ENCODE measurements around the gene HUNK. TPM values are rescaled to one million over a fixed set of nuclear protein-coding genes. Genes with fewer than 3 reads are reported as not detected.
"Not testable (repeated sequence)": the region's sequence is repeated elsewhere in the genome, so short reads cannot be mapped to it uniquely, and the experiment has no call there.

Gene HUNK
- total and polyA plus RNA-seq, 12 donors, result 0.13 to 1.4 (median 0.54) TPM

GRCh38 chr21:32035617-32036016 lies 162.8 kb downstream of the HUNK start:
- TF ChIP-seq CTCF (IDR thresholded peaks at IDR 0.05) (no peak), POLR2A (IDR thresholded peaks at IDR 0.05) (no peak)
- 48 to 78% (median 68%) methylated on average over 2 of the region's 2 CpGs for WGBS, 4 donors
- no peaks in the 10 kb centered on the region for H3K27me3 ChIP-seq
- no peak overlapping the region for H3K27ac ChIP-seq
- no peak overlapping the region for H3K4me3 ChIP-seq
- no peaks in the 10 kb centered on the region for H3K9me3 ChIP-seq (replicated peaks in 1 of 3)
- no peaks in the 10 kb centered on the region for H3K36me3 ChIP-seq (replicated peaks in 1 of 2)
- intact Hi-C loops (cut with DNase I), result no loop called here
- peak in 1 of 7 donors; percentile 21 for DNase-seq
- H3K4me1 ChIP-seq (replicated peaks in 1 of 2), result no peaks in the 10 kb centered on the region

DNA sequence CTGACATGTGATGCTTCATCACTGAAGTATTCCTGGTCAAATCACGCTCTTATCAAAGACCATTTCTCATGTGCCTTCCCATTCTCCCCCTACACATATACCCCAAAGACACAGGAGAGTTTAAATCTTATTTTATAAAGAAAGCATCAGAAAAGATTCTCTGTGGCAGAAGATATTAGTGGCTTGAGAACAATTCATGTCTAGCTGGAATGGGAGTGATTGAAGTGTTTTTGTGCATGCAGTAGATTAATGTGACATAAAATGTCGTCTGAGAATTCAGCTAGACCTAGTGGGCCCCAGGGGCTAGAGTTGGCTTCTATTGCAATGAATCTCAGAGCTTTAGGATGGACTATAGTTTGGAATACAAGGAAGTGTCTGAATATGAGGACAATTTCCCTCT lies 163.9 kb downstream of the HUNK start:
- Histone ChIP-seq H3K9me3 (replicated peaks in 1 of 3) (no peaks in the 10 kb centered on the region), H3K4me1 (replicated peaks in 1 of 2) (no peaks in the 10 kb centered on the region), H3K27ac (no peak overlapping the region), H3K27me3 (no peaks in the 10 kb centered on the region), H3K4me3 (no peak overlapping the region), H3K36me3 (replicated peaks in 1 of 2) (no peaks in the 10 kb centered on the region)
- intact Hi-C loops (cut with DNase I), result no loop called here
- no peak for TF ChIP-seq CTCF (IDR thresholded peaks at IDR 0.05)
- TF ChIP-seq POLR2A (IDR thresholded peaks at IDR 0.05), result no peak
- 49 to 56% (median 53%) methylated on average over 2 of the region's 2 CpGs for WGBS, 4 donors
- no peak for DNase-seq

GRCh38 chr21:32038751-32039150 lies 165.9 kb downstream of the HUNK start:
- H3K4me3 ChIP-seq; H3K27ac ChIP-seq; H3K9me3 ChIP-seq (replicated peaks in 1 of 3); H3K27me3 ChIP-seq; H3K4me1 ChIP-seq (replicated peaks in 1 of 2); intact Hi-C loops (cut with DNase I); H3K36me3 ChIP-seq (replicated peaks in 1 of 2): not testable (repeated sequence)
- WGBS, 4 donors, result 82 to 85% (median 84%) methylated on average over 4 of the region's 4 CpGs
- peak in 1 of 7 donors; percentile 21 for DNase-seq

DNA sequence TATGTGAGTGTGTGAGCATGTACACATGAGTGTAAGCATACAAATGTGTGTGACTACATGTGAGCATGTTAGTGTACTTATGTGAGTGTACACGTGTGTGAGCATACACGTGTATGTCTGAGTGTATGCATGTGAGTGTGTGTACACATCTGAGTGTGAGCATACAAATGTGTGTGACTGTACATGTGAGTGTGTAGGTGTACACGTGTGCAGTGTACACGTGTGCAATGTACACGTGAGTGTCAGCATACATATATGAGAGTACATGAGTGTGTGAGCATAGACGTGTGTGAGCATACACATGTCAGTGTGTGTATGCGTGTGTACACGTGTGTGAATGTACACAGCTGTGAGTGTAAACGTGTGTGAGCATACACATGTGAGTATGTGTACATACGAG lies 170.6 kb downstream of the HUNK start:
- Histone ChIP-seq H3K27ac (no peak overlapping the region), H3K36me3 (replicated peaks in 1 of 2) (no peaks in the 10 kb centered on the region), H3K4me1 (replicated peaks in 1 of 2) (no peaks in the 10 kb centered on the region), H3K27me3 (no peaks in the 10 kb centered on the region), H3K9me3 (replicated peaks in 1 of 3) (no peaks in the 10 kb centered on the region), H3K4me3 (no peak overlapping the region)
- 81 to 90% (median 85%) methylated on average over 10 of the region's 10 CpGs for WGBS, 4 donors
- TF ChIP-seq CTCF (IDR thresholded peaks at IDR 0.05) (no peak), POLR2A (IDR thresholded peaks at IDR 0.05) (no peak)
- DNase-seq, result no peak
- intact Hi-C loops (cut with DNase I), result no loop called here

Data from adrenal gland (tissue), 12 donors.